ENCODE data around the gene RAB11FIP3. TPM values are rescaled to one million over a fixed set of nuclear protein-coding genes. Genes with fewer than 3 reads are reported as not detected.

Gene RAB11FIP3
- total RNA-seq, 1 donor from 2014 or later, result 52.1 TPM

DNA sequence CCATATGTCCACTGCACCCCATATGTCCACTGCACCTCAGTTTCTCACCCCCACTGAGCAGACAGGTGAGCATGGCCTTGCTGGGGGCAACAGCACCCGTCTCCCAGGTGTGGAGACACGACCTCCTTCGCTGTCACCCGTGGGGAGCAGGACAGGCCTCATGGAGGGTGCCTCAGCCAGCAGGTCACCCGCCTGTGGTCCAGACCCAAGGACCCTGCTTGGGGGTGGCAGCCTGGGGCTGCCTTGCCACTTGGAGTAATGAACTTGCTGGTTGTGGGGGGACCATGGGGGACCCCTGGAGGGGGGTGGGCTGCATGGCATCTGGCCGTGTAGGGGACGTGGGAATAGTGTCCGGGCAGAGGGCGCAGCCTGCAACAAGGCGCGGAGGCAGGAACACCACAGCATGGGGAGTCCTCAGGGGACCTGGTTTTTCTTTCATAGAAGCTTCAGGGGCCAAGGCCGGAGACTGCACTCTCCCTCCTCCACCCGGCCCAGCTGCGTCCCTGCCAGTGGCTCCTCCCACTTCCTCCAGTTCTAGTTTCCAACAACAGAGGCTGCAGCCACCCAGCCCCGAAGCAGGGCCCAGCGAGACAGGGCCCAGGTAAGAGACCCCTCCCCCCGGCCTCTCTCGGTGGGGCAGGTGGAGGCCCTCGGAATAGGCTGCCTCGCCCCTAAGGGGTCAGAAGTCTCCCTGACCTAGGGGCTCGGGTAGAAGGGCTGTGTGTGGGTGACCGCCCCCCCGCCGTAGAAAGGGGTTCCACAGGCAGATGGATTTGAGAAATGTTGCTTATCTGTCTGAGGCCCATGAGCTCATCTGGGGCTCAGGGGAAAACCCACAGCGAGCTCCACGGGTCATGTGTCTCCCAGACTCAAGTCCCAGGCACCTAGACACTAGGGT is 141.3 kb downstream of the RAB11FIP3 start, which contains the start of gene NHLRC4:
Gene NHLRC4, plus strand, starts transcription at position 531 of the 898 bp plus-strand sequence. CDS start 1,043 bp downstream, outside the sequence.
- no peaks in the 10 kb centered on the region for H3K9me3 Mint-ChIP-seq
- H3K27me3 Mint-ChIP-seq, result peaks cover 10% of the 10 kb centered on the region
- DNase-seq (ENCODE audit: extremely low spot score, unreplicated experiment), result no peak
- H3K4me3 Mint-ChIP-seq, result peak within 1 kb of the TSS; percentile 54
- peak within 1 kb of the TSS; percentile 48 for H3K27ac Mint-ChIP-seq
- no peaks in the 10 kb centered on the region for H3K36me3 Mint-ChIP-seq
- TF ChIP-seq, protein P1, sequence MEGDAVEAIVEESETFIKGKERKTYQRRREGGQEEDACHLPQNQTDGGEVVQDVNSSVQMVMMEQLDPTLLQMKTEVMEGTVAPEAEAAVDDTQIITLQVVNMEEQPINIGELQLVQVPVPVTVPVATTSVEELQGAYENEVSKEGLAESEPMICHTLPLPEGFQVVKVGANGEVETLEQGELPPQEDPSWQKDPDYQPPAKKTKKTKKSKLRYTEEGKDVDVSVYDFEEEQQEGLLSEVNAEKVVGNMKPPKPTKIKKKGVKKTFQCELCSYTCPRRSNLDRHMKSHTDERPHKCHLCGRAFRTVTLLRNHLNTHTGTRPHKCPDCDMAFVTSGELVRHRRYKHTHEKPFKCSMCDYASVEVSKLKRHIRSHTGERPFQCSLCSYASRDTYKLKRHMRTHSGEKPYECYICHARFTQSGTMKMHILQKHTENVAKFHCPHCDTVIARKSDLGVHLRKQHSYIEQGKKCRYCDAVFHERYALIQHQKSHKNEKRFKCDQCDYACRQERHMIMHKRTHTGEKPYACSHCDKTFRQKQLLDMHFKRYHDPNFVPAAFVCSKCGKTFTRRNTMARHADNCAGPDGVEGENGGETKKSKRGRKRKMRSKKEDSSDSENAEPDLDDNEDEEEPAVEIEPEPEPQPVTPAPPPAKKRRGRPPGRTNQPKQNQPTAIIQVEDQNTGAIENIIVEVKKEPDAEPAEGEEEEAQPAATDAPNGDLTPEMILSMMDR (conservative IDR thresholded peaks at IDR 0.05), result no peak
- peaks cover 24% of the 10 kb centered on the region for H3K4me1 Mint-ChIP-seq (ENCODE audit: unreplicated experiment)

DNA sequence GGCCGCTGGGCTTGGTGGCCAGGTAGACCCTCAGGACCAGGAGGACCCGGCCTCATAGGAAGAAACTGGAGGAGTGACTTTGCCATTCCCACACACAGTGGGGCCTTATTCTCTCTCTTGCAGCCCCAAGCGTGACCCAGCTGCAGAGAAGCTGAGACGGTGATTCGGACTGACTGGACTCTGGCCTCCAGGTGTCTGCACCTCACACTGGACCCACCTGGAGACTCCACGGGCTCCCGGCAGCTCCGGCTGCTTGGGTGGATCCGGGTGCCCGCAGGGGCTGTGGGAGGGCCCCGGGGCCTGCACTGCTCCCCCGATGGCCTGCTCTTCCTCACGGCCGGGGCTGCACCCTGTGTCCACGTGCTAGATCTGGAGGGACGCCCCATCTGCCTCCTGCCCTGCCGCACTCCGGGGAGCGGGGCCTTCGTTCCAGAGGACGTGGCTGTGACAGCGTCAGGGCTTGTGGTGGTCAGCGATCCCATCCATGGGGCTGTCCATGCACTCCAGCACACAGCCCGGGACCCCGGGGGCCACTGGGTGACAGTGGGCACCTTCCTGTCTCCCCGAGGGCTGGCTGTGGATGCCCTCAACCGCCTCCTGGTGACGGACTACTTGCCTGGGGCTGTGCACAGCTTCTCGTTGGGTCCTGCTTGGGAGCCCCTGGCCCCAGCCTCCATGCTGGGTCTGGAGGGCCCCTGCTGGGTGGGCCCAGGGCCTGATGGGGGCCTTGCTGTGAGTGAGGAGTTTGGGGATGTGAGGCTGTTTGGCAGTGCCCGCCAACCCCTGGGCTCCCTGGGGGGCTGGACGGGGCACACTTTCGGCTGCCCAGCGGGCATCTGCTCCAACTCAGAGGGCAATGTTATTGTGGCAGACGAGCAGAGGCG is 142.2 kb downstream of the RAB11FIP3 start:
- peaks cover 23% of the 10 kb centered on the region for H3K4me1 Mint-ChIP-seq (ENCODE audit: unreplicated experiment)
- H3K27ac Mint-ChIP-seq, result no peak overlapping the region
- H3K4me3 Mint-ChIP-seq, result peak overlapping the region; percentile 54
- no peaks in the 10 kb centered on the region for H3K9me3 Mint-ChIP-seq
- TF ChIP-seq, protein P1 (conservative IDR thresholded peaks at IDR 0.05), result no peak
- peaks cover 2% of the 10 kb centered on the region for H3K27me3 Mint-ChIP-seq
- DNase-seq (ENCODE audit: extremely low spot score, unreplicated experiment), result no peak
- no peaks in the 10 kb centered on the region for H3K36me3 Mint-ChIP-seq

DNA sequence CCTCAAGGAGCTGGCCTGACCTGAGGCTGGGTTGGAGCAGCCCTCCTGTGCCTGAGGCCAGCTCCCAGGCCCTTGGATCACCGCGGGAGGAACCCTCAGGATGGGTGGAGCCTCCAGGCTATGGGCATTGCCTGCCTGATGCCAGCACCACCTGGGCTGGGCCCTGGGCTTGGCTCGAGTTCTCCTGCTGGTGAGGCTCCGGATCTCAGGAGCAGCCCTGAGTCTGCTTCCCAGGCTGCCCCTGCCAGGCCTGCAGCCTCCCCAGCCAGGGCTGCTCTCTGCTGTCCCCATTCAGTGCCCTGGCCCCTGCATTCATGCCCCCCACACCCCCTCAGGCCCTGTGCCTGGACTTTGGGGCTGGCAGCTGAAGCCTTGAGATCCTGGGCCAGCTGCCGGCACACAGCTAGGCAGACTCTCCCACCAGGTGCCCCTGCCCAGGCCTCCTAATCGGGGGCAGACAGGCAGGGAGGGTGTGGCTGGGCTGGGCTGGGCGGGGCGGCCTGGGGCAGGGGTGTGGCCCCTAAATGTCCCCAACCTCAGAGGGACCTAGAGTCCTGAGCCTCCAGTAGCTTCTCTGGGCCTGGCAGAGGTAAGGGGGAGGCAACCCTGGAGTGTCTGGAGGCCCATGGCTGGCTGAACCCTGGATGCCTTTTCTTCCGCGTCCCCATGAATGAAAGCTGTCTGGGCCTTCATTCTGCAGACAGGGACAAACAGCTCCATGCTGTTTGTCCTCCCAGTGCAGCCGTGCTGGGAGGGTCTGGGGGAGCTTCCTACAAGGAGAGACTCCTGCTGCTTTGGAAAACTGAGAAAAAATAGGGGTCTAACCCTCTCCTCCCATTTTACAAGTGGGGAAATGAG is 143.2 kb downstream of the RAB11FIP3 start:
- peak overlapping the region; percentile 88 for H3K4me3 Mint-ChIP-seq
- H3K4me1 Mint-ChIP-seq (ENCODE audit: unreplicated experiment), result peaks cover 21% of the 10 kb centered on the region
- peak overlapping the region; percentile 74 for H3K27ac Mint-ChIP-seq
- H3K9me3 Mint-ChIP-seq, result no peaks in the 10 kb centered on the region
- TF ChIP-seq, protein P1 (conservative IDR thresholded peaks at IDR 0.05), result no peak
- no peaks in the 10 kb centered on the region for H3K36me3 Mint-ChIP-seq
- no peak for DNase-seq (ENCODE audit: extremely low spot score, unreplicated experiment)
- no peaks in the 10 kb centered on the region for H3K27me3 Mint-ChIP-seq

DNA sequence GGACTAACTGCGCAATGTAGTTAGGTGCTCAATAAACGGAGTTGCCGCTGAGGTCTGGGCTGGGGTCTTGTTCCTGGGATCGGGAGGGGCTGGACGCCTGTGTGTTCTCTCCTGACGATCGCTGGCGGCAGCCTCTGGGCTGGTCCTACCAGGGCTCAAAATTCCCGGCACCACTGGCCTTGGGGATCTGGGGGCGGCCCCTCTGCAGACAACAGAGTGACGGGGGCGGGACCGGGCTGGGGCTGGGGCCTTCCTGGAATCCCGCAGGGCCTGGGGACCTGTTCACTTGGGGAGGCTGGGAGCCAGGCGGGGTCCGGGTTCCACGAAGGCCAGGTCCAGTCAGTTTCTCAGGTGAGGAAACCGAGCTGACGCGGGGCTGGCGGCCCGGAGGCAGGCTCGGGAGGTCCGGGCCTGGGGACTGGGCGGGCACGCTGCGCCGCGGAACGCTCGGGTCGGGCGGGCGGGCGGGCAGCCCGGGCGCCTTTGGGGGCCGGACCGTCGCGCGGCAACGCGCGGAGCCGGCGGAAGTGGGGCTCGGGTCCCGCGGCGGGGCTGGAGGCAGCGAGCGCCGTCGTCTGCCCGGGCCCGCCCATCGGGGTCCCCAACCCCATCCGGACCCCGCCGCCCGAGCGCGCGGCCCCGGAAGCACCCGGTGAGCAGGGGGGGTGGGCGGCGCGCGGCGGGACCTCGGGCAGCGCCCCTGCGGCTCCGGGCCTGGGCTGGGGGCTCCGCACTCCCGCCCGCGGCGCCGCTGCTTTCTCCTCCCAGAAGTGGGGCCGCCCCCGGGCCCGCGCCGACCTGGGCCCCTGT is 144.2 kb downstream of the RAB11FIP3 start, which contains the start of gene PIGQ:
Gene PIGQ, plus strand, starts transcription at position 524 of the 810 bp plus-strand sequence. CDS start 4,107 bp downstream, outside the sequence.
- no peak for DNase-seq (ENCODE audit: extremely low spot score, unreplicated experiment)
- Mint-ChIP-seq H3K36me3 (no peaks in the 10 kb centered on the region), H3K27me3 (no peaks in the 10 kb centered on the region), H3K4me3 (peak within 1 kb of the TSS; percentile 89), H3K27ac (peak within 1 kb of the TSS; percentile 74), H3K9me3 (no peaks in the 10 kb centered on the region), H3K4me1 (ENCODE audit: unreplicated experiment) (peaks cover 21% of the 10 kb centered on the region)
- TF ChIP-seq, protein P1 (conservative IDR thresholded peaks at IDR 0.05), result no peak

Small RNAs within 50 kb of the gene (microRNA-seq; reads per million reads assigned to microRNA genes)
- gene MIR3176, result 2.5 reads per million
- gene MIR5587, result not detected

Other genes starting within 250 kb of the RAB11FIP3 start
- not detected in 2 replicates for gene HBA1, start 249.0 kb upstream of the RAB11FIP3 start, total RNA-seq (ENCODE audit: low replicate concordance)
- 1.1 and 1.5 TPM in 2 replicates for gene HBQ1, start 245.2 kb upstream of the RAB11FIP3 start, total RNA-seq (ENCODE audit: low replicate concordance)
- 95.3 and 154 TPM in 2 replicates for gene LUC7L, start 196.2 kb upstream of the RAB11FIP3 start, total RNA-seq (ENCODE audit: low replicate concordance)
- 125 and 143 TPM in 2 replicates for gene FAM234A, start 190.8 kb upstream of the RAB11FIP3 start, total RNA-seq (ENCODE audit: low replicate concordance)
- 6.6 and 8.8 TPM in 2 replicates for gene RGS11, start 149.7 kb upstream of the RAB11FIP3 start, total RNA-seq (ENCODE audit: low replicate concordance)
- 2.5 and 5.0 TPM in 2 replicates for gene ARHGDIG, start 145.1 kb upstream of the RAB11FIP3 start, total RNA-seq (ENCODE audit: low replicate concordance)
- 1.0 and 1.6 TPM in 2 replicates for gene PDIA2, start 142.5 kb upstream of the RAB11FIP3 start, total RNA-seq (ENCODE audit: low replicate concordance)
- 30.6 and 31.8 TPM in 2 replicates for gene AXIN1, start 72.9 kb upstream of the RAB11FIP3 start, total RNA-seq (ENCODE audit: low replicate concordance)
- 69.6 and 75.3 TPM in 2 replicates for gene MRPL28, start 55.1 kb upstream of the RAB11FIP3 start, total RNA-seq (ENCODE audit: low replicate concordance)
- 56.0 and 71.1 TPM in 2 replicates for gene PGAP6, start 43.7 kb upstream of the RAB11FIP3 start, total RNA-seq (ENCODE audit: low replicate concordance)
- 72.8 and 166 TPM in 2 replicates for gene NME4, start 28.4 kb upstream of the RAB11FIP3 start, total RNA-seq (ENCODE audit: low replicate concordance)
- gene DECR2, start 23.8 kb upstream of the RAB11FIP3 start, total RNA-seq (ENCODE audit: low replicate concordance), result 21.5 and 22.1 TPM in 2 replicates
- gene CAPN15, start 102.1 kb downstream of the RAB11FIP3 start, total RNA-seq (ENCODE audit: low replicate concordance), result 50.1 and 52.3 TPM in 2 replicates
- 0.12 TPM in 2 replicates for gene PRR35, start 134.7 kb downstream of the RAB11FIP3 start, total RNA-seq (ENCODE audit: low replicate concordance)
- gene NHLRC4, start 141.4 kb downstream of the RAB11FIP3 start, total RNA-seq (ENCODE audit: low replicate concordance), result 0.52 and 1.4 TPM in 2 replicates
- gene PIGQ, start 144.3 kb downstream of the RAB11FIP3 start, total RNA-seq (ENCODE audit: low replicate concordance), result 58.2 and 83.5 TPM in 2 replicates
- gene RAB40C, start 164.4 kb downstream of the RAB11FIP3 start, total RNA-seq (ENCODE audit: low replicate concordance), result 21.4 and 26.5 TPM in 2 replicates
- 0.71 and 9.0 TPM in 2 replicates for gene WFIKKN1, start 205.3 kb downstream of the RAB11FIP3 start, total RNA-seq (ENCODE audit: low replicate concordance)
- gene METTL26, start 210.7 kb downstream of the RAB11FIP3 start, total RNA-seq (ENCODE audit: low replicate concordance), result 74.4 and 77.0 TPM in 2 replicates
- gene MCRIP2, start 216.2 kb downstream of the RAB11FIP3 start, total RNA-seq (ENCODE audit: low replicate concordance), result 36.8 and 39.1 TPM in 2 replicates
- gene WDR90, start 223.7 kb downstream of the RAB11FIP3 start, total RNA-seq (ENCODE audit: low replicate concordance), result 75.8 and 102 TPM in 2 replicates
- 146 and 163 TPM in 2 replicates for gene RHOT2, start 242.5 kb downstream of the RAB11FIP3 start, total RNA-seq (ENCODE audit: low replicate concordance)

Data from type B pancreatic cell (in vitro differentiated cells).